ENCODE results near the gene STK35.

STK35 gene

DNA sequence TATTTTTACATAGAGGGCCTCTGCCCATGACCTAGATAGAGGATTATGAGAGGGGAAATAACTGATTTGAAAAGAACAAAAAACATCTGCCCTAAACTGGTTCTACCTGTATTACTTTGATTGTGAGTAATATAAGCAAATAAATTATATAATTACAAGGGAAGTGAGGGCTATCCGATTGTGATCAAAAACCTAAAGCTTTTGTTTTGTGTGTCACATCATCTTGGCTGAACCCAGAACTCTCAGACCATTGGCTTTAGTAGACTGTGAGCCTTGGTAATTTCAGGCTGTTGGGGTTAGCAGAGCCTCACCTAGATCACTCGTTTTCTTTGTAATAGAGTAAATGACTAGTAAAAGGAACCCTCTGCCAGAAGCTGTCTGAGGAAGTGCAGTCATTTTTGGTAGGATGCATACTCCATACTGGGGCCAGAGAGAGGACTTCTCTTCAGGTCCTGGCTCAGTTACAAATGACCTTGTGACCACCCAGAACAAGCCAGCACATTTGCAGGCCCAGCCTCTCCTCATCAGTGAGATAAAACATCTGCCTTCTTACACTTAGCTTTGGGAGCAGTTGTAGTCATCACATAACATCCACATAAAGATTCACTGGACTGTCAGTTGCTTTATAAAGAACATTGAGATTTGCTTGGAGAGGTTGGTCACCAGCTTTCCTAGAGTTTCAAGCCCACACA is 13.5 kb downstream of the STK35 start:
- no peak for DNase-seq (ENCODE audit: insufficient read length, low spot score)
- no peak for FAIRE-seq
- TF ChIP-seq, protein P1, sequence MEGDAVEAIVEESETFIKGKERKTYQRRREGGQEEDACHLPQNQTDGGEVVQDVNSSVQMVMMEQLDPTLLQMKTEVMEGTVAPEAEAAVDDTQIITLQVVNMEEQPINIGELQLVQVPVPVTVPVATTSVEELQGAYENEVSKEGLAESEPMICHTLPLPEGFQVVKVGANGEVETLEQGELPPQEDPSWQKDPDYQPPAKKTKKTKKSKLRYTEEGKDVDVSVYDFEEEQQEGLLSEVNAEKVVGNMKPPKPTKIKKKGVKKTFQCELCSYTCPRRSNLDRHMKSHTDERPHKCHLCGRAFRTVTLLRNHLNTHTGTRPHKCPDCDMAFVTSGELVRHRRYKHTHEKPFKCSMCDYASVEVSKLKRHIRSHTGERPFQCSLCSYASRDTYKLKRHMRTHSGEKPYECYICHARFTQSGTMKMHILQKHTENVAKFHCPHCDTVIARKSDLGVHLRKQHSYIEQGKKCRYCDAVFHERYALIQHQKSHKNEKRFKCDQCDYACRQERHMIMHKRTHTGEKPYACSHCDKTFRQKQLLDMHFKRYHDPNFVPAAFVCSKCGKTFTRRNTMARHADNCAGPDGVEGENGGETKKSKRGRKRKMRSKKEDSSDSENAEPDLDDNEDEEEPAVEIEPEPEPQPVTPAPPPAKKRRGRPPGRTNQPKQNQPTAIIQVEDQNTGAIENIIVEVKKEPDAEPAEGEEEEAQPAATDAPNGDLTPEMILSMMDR (IDR thresholded peaks at IDR 0.05; ENCODE audit: insufficient read depth, missing control alignments): no peak

DNA sequence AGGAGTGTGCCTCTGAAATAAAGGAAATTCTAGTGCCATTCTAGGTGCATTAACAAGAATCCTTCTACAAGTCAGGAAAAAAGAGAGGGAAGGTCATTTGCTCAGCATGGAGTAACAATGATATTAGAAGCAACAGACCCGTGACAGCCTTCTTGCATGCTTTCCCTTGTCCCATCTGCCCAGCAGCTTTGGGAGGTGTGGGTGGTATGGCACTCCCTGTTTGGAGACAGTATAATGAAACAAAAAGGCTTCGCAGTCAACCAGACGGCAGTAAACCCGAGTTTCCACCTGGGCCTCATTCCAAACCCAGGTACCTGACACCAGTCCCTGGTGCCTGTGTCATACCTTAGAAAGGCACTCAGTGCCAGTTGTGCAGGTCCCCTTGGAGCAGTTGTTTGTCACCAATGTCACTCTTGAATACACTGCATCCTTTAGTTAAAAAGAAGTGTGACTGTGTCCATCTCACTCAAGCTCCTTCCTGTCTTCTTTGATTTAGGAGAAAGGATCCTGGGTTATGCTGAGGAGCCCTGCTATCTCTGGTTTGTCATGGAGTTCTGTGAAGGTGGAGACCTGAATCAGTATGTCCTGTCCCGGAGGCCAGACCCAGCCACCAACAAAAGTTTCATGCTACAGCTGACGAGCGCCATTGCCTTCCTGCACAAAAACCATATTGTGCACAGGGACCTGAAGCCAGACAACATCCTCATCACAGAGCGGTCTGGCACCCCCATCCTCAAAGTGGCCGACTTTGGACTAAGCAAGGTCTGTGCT is 14.7 kb downstream of the STK35 start:
- TF ChIP-seq, protein P1 (IDR thresholded peaks at IDR 0.05; ENCODE audit: insufficient read depth, missing control alignments): no peak
- FAIRE-seq: no peak
- no peak for DNase-seq (ENCODE audit: insufficient read length, low spot score)

DNA sequence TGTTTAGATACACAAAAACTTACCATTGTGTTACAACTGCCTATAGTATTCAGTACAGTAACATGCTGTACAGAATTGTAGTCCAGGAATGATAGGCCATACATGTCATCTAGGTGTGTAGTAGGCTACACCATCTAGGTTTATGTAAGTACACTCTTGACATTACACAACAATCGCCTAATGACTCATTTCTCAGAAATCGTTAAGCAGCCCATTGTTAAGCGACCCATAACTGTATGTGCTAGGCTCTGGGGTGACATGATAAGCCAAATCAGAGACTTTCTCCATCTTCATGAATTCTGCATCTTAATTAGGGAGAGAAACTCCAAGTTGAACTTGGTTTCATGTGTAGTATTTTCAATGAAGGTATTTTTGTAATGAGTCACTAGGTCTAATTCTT is 17.2 kb downstream of the STK35 start:
- FAIRE-seq (no peak), DNase-seq (ENCODE audit: insufficient read length, low spot score) (no peak)
- TF ChIP-seq, protein P1 (IDR thresholded peaks at IDR 0.05; ENCODE audit: insufficient read depth, missing control alignments): no peak

- FAIRE-seq (no peak), DNase-seq (ENCODE audit: insufficient read length, low spot score) (no peak)
- TF ChIP-seq, protein P1 (IDR thresholded peaks at IDR 0.05; ENCODE audit: insufficient read depth, missing control alignments): no peak
Measured at GRCh38 chr20:2122936-2123335, 21.3 kb downstream of the STK35 start.

GRCh38 chr20:2123720-2124119 is 22.1 kb downstream of the STK35 start:
- TF ChIP-seq, protein P1 (IDR thresholded peaks at IDR 0.05; ENCODE audit: insufficient read depth, missing control alignments): no peak
- DNase-seq (ENCODE audit: insufficient read length, low spot score) (no peak), FAIRE-seq (no peak)

DNA sequence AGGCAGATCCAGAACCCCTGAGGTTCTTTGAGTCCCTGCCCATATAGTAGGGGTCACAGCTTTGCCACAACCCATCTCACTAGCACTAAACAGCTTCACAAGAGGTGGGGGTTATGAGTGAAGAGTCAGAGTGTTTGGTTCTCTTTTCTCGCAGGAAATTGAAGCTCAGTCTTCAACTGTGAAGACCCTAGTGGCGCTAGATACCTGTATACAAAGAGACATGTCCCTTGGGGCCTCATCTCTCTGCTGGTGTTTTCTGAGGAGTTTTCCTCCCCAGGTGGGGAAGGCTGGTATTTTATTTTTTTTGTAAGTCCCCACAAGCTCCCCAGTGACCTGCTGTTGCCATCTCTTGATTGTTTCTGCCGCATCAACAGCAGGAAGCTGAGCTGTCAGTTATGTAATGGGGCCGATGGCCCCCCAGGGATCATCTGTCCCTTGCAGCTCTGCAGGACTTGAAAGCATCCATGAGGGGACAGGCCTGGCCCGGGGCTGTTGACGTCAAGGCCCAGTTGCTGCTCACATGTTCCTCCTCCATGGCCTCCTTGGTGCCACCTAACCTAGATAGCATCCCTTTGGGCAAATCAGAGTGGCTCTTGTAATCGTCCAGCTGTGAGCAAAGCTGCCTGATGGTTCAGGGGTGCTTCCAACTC is 23.1 kb downstream of the STK35 start:
- FAIRE-seq (no peak), DNase-seq (ENCODE audit: insufficient read length, low spot score) (no peak)
- TF ChIP-seq, protein P1 (IDR thresholded peaks at IDR 0.05; ENCODE audit: insufficient read depth, missing control alignments): no peak

All from D721Med (cell line).